Stimulated activated CD8-positive, alpha-beta memory T cell treated with anti-CD3 and anti-CD28 coated beads, Interleukin-4, amount 100 ng/mL, for 1 hour (primary cell): ENCODE data around the gene COL27A1.
"Not testable (repeated sequence)": the region's sequence is repeated elsewhere in the genome, so short reads cannot be mapped to it uniquely, and the experiment has no call there.

ENCODE experiments used
- DNase-seq, 2 donors: peaks; one replicate each; pipeline ENCODE4 v3.0.0-alpha.2; 2020; ENCODE audit warnings: low read depth in 2 of 2, low spot score in 1 of 2

The COL27A1 gene

GRCh38 chr9:114316605-114317230, 161.4 kb downstream of the COL27A1 start:
- DNase-seq, result no peak

- DNase-seq, result no peak
Observed at GRCh38 chr9:114317665-114318357, 162.5 kb downstream of the COL27A1 start.

DNA sequence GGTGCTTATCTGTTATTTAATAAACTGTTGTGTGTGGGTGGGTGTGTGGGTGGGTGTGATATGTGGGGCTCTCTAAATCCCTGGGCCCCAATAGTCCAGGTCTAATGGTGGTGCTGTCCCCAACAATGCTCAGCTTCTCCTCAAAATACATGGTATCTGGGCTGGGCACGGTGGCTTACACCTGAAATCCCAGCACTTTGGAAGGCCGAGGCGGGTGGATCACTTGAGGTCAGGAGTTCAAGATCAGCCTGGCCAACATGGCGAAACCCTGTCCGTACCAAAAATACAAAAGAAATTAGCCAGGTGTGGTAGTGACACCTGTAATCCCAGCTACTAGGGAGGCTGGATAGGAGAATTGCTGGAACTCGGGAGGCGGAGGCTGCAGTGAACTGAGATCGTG, 163.1 kb downstream of the COL27A1 start:
- no peak for DNase-seq

DNA sequence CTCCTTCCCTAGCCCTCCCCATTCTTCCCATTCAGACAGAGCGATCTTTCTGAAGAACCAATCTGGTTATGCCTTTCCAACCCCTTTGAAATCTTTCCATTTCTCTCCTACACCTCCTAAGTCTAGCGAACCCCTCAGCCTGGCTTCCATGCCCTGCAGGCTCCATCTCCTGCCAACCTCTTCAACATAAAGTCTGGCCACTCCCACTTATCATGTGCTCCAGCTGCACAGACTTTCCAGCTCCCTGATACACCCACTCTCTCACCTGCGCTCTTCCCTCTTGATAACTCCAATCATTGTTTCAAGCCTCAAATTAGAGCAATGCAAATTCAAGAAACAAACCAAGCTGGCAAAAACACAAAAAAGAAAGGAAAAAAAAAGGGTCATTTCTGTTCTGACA, 163.8 kb downstream of the COL27A1 start:
- no peak for DNase-seq

DNA sequence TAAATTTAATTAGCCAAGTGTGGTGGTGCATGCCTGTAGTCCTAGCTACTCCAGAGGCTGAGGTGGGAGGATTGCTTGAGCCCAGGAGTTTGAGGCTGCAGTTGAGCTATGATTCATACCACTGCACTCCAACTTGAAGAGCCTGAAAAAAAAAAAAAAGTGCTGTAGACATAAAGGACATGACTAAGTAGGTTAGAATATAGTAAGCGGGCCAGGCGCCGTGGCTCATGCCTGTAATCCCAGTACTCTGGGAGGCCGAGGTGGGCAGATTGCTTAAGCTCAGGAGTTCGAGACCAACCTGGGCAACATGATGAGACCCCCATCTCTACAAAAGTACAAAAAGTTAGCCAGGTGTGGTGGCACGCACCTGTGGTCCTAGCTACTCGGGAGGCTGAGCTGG, 165.4 kb downstream of the COL27A1 start:
- DNase-seq, result not testable (repeated sequence)

GRCh38 chr9:114321759-114322158, 166.4 kb downstream of the COL27A1 start:
- no peak for DNase-seq

- DNase-seq, result not testable (repeated sequence)
Observed at GRCh38 chr9:114322160-114322818, 167.0 kb downstream of the COL27A1 start.

DNA sequence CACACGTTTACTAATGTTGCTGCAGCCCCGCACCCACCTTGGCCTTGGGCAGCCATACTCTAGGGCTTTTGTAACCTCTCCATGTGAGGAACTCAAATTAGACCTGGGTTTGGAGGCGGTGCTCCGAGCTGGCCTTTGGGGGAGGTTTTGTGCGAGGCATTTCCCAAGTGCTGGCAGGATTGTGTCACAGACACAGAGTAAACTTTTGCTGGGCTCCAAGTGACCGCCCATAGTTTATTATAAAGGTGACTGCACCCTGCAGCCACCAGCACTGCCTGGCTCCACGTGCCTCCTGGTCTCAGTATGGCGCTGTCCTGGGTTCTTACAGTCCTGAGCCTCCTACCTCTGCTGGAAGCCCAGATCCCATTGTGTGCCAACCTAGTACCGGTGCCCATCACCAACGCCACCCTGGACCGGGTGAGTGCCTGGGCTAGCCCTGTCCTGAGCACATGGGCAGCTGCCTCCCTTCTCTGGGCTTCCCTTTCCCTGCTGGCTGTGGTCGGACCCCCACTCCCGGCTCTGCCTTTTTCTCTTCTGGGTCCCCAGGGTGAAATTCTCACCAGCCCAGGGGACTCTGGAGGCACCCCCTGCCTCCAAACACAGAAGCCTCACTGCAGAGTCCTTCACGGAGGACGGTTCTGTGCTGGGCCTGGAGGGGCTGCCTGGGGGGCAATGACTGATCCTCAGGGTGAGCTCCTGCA, 167.6 kb downstream of the COL27A1 start, which contains the start of gene ORM1:
Gene ORM1, plus strand, starts transcription at position 268 of the 701 bp plus-strand sequence. Its CDS starts 36 bp downstream, at position 304.
- not testable (repeated sequence) for DNase-seq

DNA sequence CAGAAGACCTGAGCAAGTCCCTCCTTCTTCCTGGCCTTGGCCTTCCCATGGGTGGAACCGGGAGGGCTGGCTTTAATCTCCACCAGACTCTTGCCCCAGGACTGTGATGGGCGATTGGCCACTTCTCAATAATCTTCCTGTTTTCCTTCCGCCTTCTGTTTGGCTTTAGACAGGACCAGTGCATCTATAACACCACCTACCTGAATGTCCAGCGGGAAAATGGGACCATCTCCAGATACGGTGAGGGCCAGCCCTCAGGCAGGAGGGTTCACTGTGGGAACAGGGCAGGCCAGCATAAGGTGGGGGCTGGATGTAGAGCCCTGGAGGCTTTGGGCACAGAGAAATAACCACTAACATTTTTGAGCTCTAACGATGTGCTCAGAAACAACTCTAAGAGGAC, 168.5 kb downstream of the COL27A1 start:
- not testable (repeated sequence) for DNase-seq

- no peak for DNase-seq
Observed at GRCh38 chr9:114324492-114324891, 169.2 kb downstream of the COL27A1 start.

- not testable (repeated sequence) for DNase-seq
Observed at GRCh38 chr9:114324965-114325364, 169.6 kb downstream of the COL27A1 start.

DNA sequence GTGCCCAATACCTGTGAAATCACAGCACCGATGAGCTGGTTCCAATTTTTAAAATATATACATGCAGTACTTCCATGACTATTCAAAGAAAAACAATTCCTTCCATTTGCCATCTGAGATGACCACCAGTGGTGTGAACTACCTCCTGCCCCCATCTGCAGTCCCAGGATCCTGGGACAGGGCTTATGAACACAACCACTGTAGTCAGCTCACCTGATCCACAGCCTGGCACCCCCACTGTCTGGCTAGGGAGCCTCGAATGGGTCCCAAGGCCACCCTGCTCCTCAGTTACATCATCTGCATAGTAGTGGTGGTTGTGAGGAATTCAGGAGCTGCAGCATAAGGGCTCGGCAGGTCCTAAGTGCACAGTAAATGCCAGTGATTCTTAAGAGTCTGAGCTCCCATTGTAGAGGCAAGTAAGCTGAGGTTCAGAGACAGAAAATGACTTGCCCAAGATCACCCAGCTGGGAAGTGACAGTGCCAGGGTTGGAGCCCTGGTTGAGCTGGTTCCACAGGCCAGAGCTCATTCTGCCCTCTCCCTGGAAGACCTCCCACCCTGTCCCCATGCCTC, 170.4 kb downstream of the COL27A1 start:
- not testable (repeated sequence) for DNase-seq

GRCh38 chr9:114327749-114328148, 172.4 kb downstream of the COL27A1 start:
- DNase-seq, result no peak

DNA sequence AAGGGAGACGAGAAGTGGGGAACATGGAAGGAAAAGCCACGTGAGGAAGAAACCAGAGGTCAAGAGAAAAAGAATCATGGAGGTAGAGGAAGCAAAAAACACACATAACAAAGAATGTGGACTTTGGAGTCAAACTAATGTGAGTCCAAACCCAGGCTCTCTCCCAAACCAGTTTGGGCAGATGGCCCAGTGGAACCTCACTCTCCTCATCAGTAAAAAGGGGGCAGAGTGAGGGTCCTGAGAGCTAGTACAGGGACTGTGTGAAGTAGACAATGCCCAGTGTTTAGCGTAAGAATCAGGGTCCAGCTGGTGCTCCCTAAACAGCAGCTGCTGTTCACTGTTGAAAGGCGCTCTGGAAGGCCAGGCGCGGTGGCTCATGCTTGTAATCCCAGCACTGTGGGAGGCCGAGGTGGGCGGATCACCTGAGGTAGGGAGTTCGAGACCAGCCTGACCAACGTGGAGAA, 173.1 kb downstream of the COL27A1 start:
- DNase-seq, result not testable (repeated sequence)

- not testable (repeated sequence) for DNase-seq
Observed at GRCh38 chr9:114328937-114329624, 173.7 kb downstream of the COL27A1 start.

DNA sequence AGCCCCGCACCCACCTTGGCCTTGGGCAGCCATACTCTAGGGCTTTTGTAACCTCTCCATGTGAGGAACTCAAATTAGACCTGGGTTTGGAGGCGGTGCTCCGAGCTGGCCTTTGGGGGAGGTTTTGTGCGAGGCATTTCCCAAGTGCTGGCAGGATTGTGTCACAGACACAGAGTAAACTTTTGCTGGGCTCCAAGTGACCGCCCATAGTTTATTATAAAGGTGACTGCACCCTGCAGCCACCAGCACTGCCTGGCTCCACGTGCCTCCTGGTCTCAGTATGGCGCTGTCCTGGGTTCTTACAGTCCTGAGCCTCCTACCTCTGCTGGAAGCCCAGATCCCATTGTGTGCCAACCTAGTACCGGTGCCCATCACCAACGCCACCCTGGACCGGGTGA, 174.3 kb downstream of the COL27A1 start, which contains the start of gene ORM2:
Gene ORM2, plus strand, starts transcription at position 245 of the 398 bp plus-strand sequence. Its CDS starts 36 bp downstream, at position 281.
- DNase-seq, result not testable (repeated sequence)

- no peak for DNase-seq
Observed at GRCh38 chr9:114330636-114331035, 175.3 kb downstream of the COL27A1 start.

- DNase-seq, result not testable (repeated sequence)
Observed at GRCh38 chr9:114331229-114332195, 176.2 kb downstream of the COL27A1 start.

DNA sequence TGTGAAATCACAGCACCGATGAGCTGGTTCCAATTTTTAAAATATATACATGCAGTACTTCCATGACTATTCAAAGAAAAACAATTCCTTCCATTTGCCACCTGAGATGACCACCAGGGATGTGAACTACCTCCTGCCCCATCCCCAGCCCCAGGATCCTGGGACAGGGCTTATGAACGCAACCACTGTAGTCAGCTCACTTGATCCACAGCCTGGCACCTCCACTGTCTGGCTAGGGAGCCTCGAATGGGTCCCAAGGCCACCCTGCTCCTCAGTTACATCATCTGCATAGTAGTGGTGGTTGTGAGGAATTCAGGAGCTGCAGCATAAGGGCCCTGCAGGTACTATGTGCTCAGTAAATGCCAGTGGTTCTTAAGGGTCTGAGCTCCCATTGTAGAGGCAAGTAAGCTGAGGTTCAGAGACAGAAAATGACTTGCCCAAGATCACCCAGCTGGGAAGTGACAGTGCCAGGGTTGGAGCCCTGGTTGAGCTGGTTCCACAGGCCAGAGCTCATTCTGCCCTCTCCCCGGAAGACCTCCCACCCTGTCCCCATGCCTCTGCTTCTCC, 177.2 kb downstream of the COL27A1 start:
- DNase-seq, result not testable (repeated sequence)
